H1 (cell line): ENCODE results near the gene BCAS4.

Experiments
- CHD2 ChIP-seq: IDR thresholded peaks from 2 replicates; pipeline ENCODE4 v1.6.1; 2012; ENCODE audit warnings: low read length, improper control_type of control experiment
- CREB1 ChIP-seq: IDR thresholded peaks from 2 replicates; pipeline ENCODE4 v1.6.1; 2012; ENCODE audit warnings: inconsistent platforms
- EP300 ChIP-seq, 2 experiments: IDR thresholded peaks; 1 replicate in 1 of 2; 2 replicates in 1 of 2; pipeline ENCODE4 v1.6.1; 2011 to 2012; ENCODE audit warnings: low read depth in 2 of 2, low read length in 2 of 2, mild to moderate bottlenecking in 2 of 2, borderline replicate concordance in 1 of 2, inconsistent platforms in 1 of 2, moderate library complexity in 1 of 2
- JUN ChIP-seq: IDR thresholded peaks from 2 replicates; pipeline ENCODE4 v1.6.1; 2011; ENCODE audit warnings: low read depth, mild to moderate bottlenecking, improper control_type of control experiment, low read length
- POLR2A ChIP-seq, 2 experiments: IDR thresholded peaks; 1 replicate in 1 of 2; 2 replicates in 1 of 2; pipeline ENCODE4 v1.6.1; 2011; ENCODE audit warnings: low read depth in 2 of 2, low read length in 2 of 2, mild to moderate bottlenecking in 2 of 2; ENCODE audit errors: control extremely low read depth in 1 of 2
- TF ChIP-seq, protein P1 (sequence below), 3 experiments: IDR thresholded peaks; 1 replicate in 2 of 3; 2 replicates in 1 of 3; pipeline versions ENCODE4 v1.5.1 to v1.6.1; 2011; ENCODE audit warnings: low read length in 3 of 3, mild to moderate bottlenecking in 3 of 3, inconsistent platforms in 2 of 3, low read depth in 1 of 3, moderate library complexity in 1 of 3; ENCODE audit not compliant: insufficient read depth in 1 of 3; ENCODE audit errors: control extremely low read depth in 1 of 3

DNA sequence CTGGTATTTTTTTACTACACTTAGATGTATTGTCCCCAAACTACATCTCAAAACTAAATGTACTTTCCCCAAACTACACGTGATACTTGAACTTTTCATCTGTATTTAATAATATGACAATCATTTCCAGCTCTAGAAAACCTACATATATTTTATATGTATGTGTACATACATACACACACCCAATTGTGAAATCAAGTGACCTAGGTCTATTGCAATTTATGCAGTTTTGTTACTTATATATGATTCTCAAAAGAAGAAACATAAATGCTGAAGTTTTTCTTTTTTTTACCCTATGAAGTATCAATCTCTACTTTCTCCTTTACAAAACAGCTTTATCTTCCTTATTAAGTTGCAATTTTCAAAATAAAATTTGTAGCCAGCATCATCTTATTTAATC lies 131.7 kb downstream of the BCAS4 start:
- no peak for TF ChIP-seq CHD2
- TF ChIP-seq POLR2A (IDR thresholded peaks at IDR 0.05; ENCODE audit: control extremely low read depth in 1 of 2, low read depth in 2 of 2, low read length in 2 of 2) = no peak
- TF ChIP-seq, protein P1, sequence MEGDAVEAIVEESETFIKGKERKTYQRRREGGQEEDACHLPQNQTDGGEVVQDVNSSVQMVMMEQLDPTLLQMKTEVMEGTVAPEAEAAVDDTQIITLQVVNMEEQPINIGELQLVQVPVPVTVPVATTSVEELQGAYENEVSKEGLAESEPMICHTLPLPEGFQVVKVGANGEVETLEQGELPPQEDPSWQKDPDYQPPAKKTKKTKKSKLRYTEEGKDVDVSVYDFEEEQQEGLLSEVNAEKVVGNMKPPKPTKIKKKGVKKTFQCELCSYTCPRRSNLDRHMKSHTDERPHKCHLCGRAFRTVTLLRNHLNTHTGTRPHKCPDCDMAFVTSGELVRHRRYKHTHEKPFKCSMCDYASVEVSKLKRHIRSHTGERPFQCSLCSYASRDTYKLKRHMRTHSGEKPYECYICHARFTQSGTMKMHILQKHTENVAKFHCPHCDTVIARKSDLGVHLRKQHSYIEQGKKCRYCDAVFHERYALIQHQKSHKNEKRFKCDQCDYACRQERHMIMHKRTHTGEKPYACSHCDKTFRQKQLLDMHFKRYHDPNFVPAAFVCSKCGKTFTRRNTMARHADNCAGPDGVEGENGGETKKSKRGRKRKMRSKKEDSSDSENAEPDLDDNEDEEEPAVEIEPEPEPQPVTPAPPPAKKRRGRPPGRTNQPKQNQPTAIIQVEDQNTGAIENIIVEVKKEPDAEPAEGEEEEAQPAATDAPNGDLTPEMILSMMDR (IDR thresholded peaks at IDR 0.05; ENCODE audit: control extremely low read depth in 1 of 3, insufficient read depth in 1 of 3, low read depth in 1 of 3, low read length in 3 of 3) = no peak
- TF ChIP-seq JUN = no peak
- no peak for TF ChIP-seq CREB1
- TF ChIP-seq EP300 (IDR thresholded peaks at IDR 0.05; ENCODE audit: borderline replicate concordance in 1 of 2, low read depth in 2 of 2, low read length in 2 of 2) = no peak
